H9 (cell line): Measurements from ENCODE around the gene UBAC1. TPM values are rescaled to one million over a fixed set of nuclear protein-coding genes. Genes with fewer than 3 reads are reported as not detected.

Source experiments
- DNase-seq: peaks from one replicate; pipeline ENCODE4 v3.0.0-alpha.2; 2017
- H2AFZ ChIP-seq: one replicate; pipeline ENCODE4 v1.6.1; 2013; ENCODE audit warnings: mild to moderate bottlenecking, low read length, control low read depth, moderate library complexity
- H2AK5ac ChIP-seq: 2 replicates; pipeline ENCODE4 v1.6.1; 2013; ENCODE audit warnings: low read length, control low read depth, mixed read lengths; ENCODE audit not compliant: insufficient read length
- H2BK120ac ChIP-seq: one replicate; pipeline ENCODE4 v1.6.1; 2013; ENCODE audit warnings: low read depth, mild to moderate bottlenecking, low read length, control low read depth, inconsistent platforms; ENCODE audit not compliant: poor library complexity, severe bottlenecking
- H2BK12ac ChIP-seq: 2 replicates; pipeline ENCODE4 v1.6.1; 2013; ENCODE audit warnings: low read length, control low read depth, mixed read lengths, low read depth; ENCODE audit not compliant: insufficient read length
- H2BK15ac ChIP-seq: 2 replicates; pipeline ENCODE4 v1.6.1; 2013; ENCODE audit warnings: low read depth, low read length, control low read depth
- H2BK20ac ChIP-seq: one replicate; pipeline ENCODE4 v1.6.1; 2013; ENCODE audit warnings: low read depth, mild to moderate bottlenecking, low read length, control low read depth, inconsistent platforms; ENCODE audit not compliant: poor library complexity, severe bottlenecking
- H2BK5ac ChIP-seq: 2 replicates; pipeline ENCODE4 v1.6.1; 2013; ENCODE audit warnings: low read length, control low read depth, mixed read lengths; ENCODE audit not compliant: insufficient read length
- H3K14ac ChIP-seq: 2 replicates; pipeline ENCODE4 v1.6.1; 2013; ENCODE audit warnings: low read length, control low read depth; ENCODE audit not compliant: insufficient read depth
- H3K18ac ChIP-seq: 2 replicates; pipeline ENCODE4 v1.6.1; 2013; ENCODE audit warnings: low read depth, mild to moderate bottlenecking, mixed read lengths, low read length, control low read depth; ENCODE audit not compliant: insufficient read length
- H3K23ac ChIP-seq: 2 replicates; pipeline ENCODE4 v1.6.1; 2013; ENCODE audit warnings: low read length, control low read depth, mixed read lengths, low read depth; ENCODE audit not compliant: insufficient read length
- H3K23me2 ChIP-seq: 2 replicates; pipeline ENCODE4 v1.6.1; 2013; ENCODE audit warnings: low read depth, mild to moderate bottlenecking, mixed read lengths, low read length, control low read depth; ENCODE audit not compliant: insufficient read length, poor library complexity, severe bottlenecking
- H3K27ac ChIP-seq: 2 replicates; pipeline ENCODE4 v1.5.1; 2013; ENCODE audit warnings: low read length, control low read depth, mixed read lengths, low read depth; ENCODE audit not compliant: insufficient read length
- H3K27me3 ChIP-seq: 2 replicates; pipeline ENCODE4 v1.6.1; 2013; ENCODE audit warnings: low read length, control low read depth, inconsistent platforms; ENCODE audit not compliant: insufficient read depth
- H3K4ac ChIP-seq: 2 replicates; pipeline ENCODE4 v1.6.1; 2013; ENCODE audit warnings: low read depth, mild to moderate bottlenecking, control low read depth, inconsistent platforms, low read length, moderate library complexity
- H3K4me1 ChIP-seq: 2 replicates; pipeline ENCODE4 v1.6.1; 2013; ENCODE audit warnings: low read length, control low read depth, inconsistent platforms; ENCODE audit not compliant: insufficient read depth
- H3K4me2 ChIP-seq: 2 replicates; pipeline ENCODE4 v1.6.1; 2013; ENCODE audit warnings: low read length, control low read depth, mixed read lengths; ENCODE audit not compliant: insufficient read length, insufficient read depth
- H3K56ac ChIP-seq: 2 replicates; pipeline ENCODE4 v1.6.1; 2013; ENCODE audit warnings: low read depth, mild to moderate bottlenecking, mixed read lengths, low read length, control low read depth; ENCODE audit not compliant: insufficient read length
- H3K79me1 ChIP-seq: 2 replicates; pipeline ENCODE4 v1.6.1; 2013; ENCODE audit warnings: low read depth, mild to moderate bottlenecking, moderate library complexity, low read length, control low read depth, inconsistent platforms; ENCODE audit not compliant: insufficient read depth, poor library complexity, severe bottlenecking
- H3K79me2 ChIP-seq: 2 replicates; pipeline ENCODE4 v1.6.1; 2013; ENCODE audit warnings: low read length, control low read depth, inconsistent platforms; ENCODE audit not compliant: insufficient read depth
- H3K9ac ChIP-seq: 2 replicates; pipeline ENCODE4 v1.6.1; 2013; ENCODE audit warnings: low read length, control low read depth, mixed read lengths; ENCODE audit not compliant: insufficient read length; ENCODE audit errors: extremely low read depth
- H3K9me3 ChIP-seq: one replicate; pipeline ENCODE4 v1.6.1; 2013; ENCODE audit warnings: low read depth, low read length, inconsistent platforms; ENCODE audit not compliant: control insufficient read depth
- H3T11ph ChIP-seq: one replicate; pipeline ENCODE4 v1.6.1; 2013; ENCODE audit warnings: mild to moderate bottlenecking, low read length, control low read depth, inconsistent platforms
- H4K20me1 ChIP-seq: one replicate; pipeline ENCODE4 v1.6.1; 2013; ENCODE audit not compliant: control insufficient read depth, insufficient read length, insufficient read depth
- H4K5ac ChIP-seq: 2 replicates; pipeline ENCODE4 v1.6.1; 2013; ENCODE audit warnings: low read depth, mild to moderate bottlenecking, mixed read lengths, low read length, control low read depth; ENCODE audit not compliant: insufficient read length
- H4K8ac ChIP-seq: replicated peaks from 2 replicates; pipeline ENCODE4 v1.6.1; 2013; ENCODE audit warnings: low read length, control low read depth, mixed read lengths, low read depth; ENCODE audit not compliant: insufficient read length
- H4K91ac ChIP-seq: 2 replicates; pipeline ENCODE4 v1.6.1; 2013; ENCODE audit warnings: low read depth, mild to moderate bottlenecking, moderate library complexity, mixed read lengths, low read length, control low read depth; ENCODE audit not compliant: insufficient read length
- H3K27ac Mint-ChIP-seq, 3 experiments: 2 replicates in 2 of 3; 3 replicates in 1 of 3; pipeline ENCODE4 v1.8.0; 2020 to 2021; ENCODE audit warnings: mixed read lengths in 3 of 3, mild to moderate bottlenecking in 1 of 3, moderate library complexity in 1 of 3
- H3K27me3 Mint-ChIP-seq: 2 replicates; pipeline ENCODE4 v1.8.0; 2021; ENCODE audit warnings: low read depth, mild to moderate bottlenecking, moderate library complexity, mixed read lengths
- H3K36me3 Mint-ChIP-seq, 3 experiments: 2 replicates in 2 of 3; 3 replicates in 1 of 3; pipeline ENCODE4 v1.8.0; 2020 to 2021; ENCODE audit warnings: low read depth in 3 of 3, mixed read lengths in 3 of 3; ENCODE audit not compliant: insufficient read depth in 1 of 3
- H3K4me1 Mint-ChIP-seq, 2 experiments: 2 replicates each; pipeline ENCODE4 v1.8.0; 2020; ENCODE audit warnings: mixed read lengths in 2 of 2
- H3K4me3 Mint-ChIP-seq, 2 experiments: 2 replicates in 1 of 2; 3 replicates in 1 of 2; pipeline ENCODE4 v1.8.0; 2020 to 2021; ENCODE audit warnings: mild to moderate bottlenecking in 2 of 2, mixed read lengths in 2 of 2, moderate library complexity in 1 of 2
- H3K9me3 Mint-ChIP-seq, 2 experiments: 2 replicates in 1 of 2; 3 replicates in 1 of 2; pipeline ENCODE4 v1.8.0; 2020; ENCODE audit warnings: mild to moderate bottlenecking in 2 of 2, mixed read lengths in 2 of 2, moderate library complexity in 1 of 2
- CTCF ChIP-seq: fragments of 200-600 bp; sonication (generic); conservative IDR thresholded peaks from 3 replicates; pipeline ENCODE4 v1.8.0; 2021; ENCODE audit warnings: antibody characterized with exemption, mild to moderate bottlenecking
- WGBS: extraction: QIAGEN DNeasy Blood & Tissue Kit; methylation state at CpG from one replicate; pipeline ENCODE4 v1.1.7; 2013; ENCODE audit warnings: missing lambda C conversion rate, low lambda C conversion rate, mixed read lengths; ENCODE audit not compliant: insufficient read length; ENCODE audit errors: extremely low coverage; 5-methylcytosine and 5-hydroxymethylcytosine counted together
- total RNA-seq: library from RNA; stranded (reverse); gene quantifications from 2 replicates; pipeline ENCODE4 v1.2.1, GENCODE V29; 2021

Gene UBAC1
- total RNA-seq, 1 experiment from 2014 or later = 47.5 TPM

GRCh38 chr9:135958485-135958884 lies 2.7 kb downstream of the UBAC1 start:
- Histone ChIP-seq H3K9me3 (no peaks in the 10 kb centered on the region), H4K20me1 (no peaks in the 10 kb centered on the region), H3K4ac (no peak overlapping the region), H2BK20ac (no peak overlapping the region), H2AK5ac (no peak overlapping the region), H3T11ph (no peak overlapping the region), H3K79me1 (peaks cover 2% of the 10 kb centered on the region), H3K27me3 (no peaks in the 10 kb centered on the region), H3K4me2 (no peak overlapping the region), H4K91ac (no peak overlapping the region), H2BK120ac (no peak overlapping the region), H4K5ac (no peak overlapping the region), H3K79me2 (peaks cover 15% of the 10 kb centered on the region; the same call in 1 of the 2 replicates), H3K4me1 (no peaks in the 10 kb centered on the region; the same call in 1 of the 2 replicates), H3K23me2 (peaks cover 5% of the 10 kb centered on the region), H3K14ac (no peak overlapping the region), H2BK5ac (no peak overlapping the region), H2AFZ (no peak overlapping the region), H2BK15ac (no peak overlapping the region), H3K9ac (no peak overlapping the region), H3K27ac (no peak overlapping the region), H3K23ac (no peak overlapping the region), H3K18ac (no peak overlapping the region), H3K56ac (no peak overlapping the region), H4K8ac (no peak overlapping the region), H2BK12ac (no peak overlapping the region)
- Mint-ChIP-seq H3K36me3 (peaks cover 2 to 19% (median 19%) of the 10 kb centered on the region in 3 experiments; a peak in 6 of 7 replicates), H3K27me3 (peaks cover 10% of the 10 kb centered on the region), H3K4me1 (peaks cover 17 to 19% of the 10 kb centered on the region in 2 experiments), H3K4me3 (no peak overlapping the region; a peak in 1 of 5 replicates), H3K9me3 (no peaks in the 10 kb centered on the region), H3K27ac (no peak overlapping the region; a peak in 1 of 7 replicates)
- DNase-seq = no peak
- no CpG with 5 or more reads among the region's 12 CpGs for WGBS
- TF ChIP-seq CTCF = no peak
